GM20431 (cell line): ENCODE data around the gene TSPYL2.

Experiments used
- in situ Hi-C: fragments of 300-500 bp; cut with MseI, MboI; formaldehyde crosslinking; loops from one replicate; pipeline ENCODE4 v1.15.0; 2020; ENCODE audit warnings: low sequenced_read_pairs; ENCODE audit not compliant: unreplicated experiment

TSPYL2 gene

DNA sequence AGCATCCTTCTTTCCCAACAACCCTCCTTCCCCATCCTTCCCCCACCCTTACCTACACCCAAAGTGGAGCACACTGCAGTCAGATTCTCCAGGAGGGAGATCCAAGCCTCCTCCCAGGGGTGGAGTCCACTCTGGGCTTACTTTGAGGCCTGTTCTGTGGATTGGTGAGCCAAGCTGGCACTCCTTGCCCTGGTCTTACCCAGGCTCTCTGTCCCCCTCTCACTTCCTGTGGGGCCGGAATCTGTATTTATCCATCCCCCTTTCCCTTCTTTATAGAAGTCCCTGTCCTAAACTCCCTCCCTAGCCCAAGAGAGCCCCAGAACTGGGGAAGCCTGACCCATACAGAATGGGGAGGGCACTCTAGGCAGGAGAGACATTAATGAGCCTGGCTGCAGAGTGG is 3.2 kb upstream of the TSPYL2 start:
- in situ Hi-C loops = no loop called here

DNA sequence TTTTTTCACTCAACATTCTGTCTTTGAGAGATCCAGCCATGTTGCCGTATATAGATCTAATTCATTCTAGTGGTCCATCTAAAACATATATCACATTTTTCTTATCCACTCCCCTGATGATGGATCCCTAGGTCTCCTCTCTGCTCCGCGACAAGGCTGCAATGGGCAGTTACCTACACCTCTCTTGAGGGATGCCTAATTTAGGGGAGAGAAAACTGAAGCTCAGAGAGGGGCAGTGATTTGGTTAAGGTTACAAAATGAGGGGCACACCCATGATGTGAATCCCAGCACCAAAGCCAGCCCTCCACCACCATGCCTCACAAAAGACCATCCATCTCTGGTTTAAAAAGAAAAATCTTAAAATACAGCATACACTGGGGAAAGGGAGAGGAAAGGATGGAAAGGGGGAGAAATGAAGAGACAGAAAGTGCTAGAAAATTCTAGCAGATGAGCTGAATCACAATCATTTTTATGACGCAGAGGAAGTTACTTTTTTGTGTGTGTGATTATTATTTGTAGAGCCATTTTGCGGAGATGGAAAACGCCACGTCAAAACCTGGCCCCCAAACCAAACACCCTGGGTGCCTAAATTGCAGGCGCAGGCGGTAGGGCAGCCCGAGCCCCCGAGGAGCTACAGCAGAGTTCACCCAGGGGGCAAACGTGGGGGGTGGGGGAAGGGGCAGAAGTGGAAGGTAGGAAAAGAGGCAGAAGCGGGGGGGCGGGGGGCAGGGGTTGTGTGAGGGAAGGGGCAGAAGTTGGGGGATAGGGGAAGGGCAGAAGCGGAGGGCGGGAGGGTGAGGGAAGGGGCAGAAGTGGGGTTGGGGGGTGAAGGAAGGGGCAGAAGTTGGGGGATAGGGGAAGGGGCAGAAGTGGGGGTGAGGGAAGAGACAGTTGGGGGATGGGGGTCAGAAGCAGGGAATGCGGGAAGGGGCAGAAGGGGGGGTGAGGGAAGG is 1.3 kb upstream of the TSPYL2 start:
- in situ Hi-C loops = no loop called here

DNA sequence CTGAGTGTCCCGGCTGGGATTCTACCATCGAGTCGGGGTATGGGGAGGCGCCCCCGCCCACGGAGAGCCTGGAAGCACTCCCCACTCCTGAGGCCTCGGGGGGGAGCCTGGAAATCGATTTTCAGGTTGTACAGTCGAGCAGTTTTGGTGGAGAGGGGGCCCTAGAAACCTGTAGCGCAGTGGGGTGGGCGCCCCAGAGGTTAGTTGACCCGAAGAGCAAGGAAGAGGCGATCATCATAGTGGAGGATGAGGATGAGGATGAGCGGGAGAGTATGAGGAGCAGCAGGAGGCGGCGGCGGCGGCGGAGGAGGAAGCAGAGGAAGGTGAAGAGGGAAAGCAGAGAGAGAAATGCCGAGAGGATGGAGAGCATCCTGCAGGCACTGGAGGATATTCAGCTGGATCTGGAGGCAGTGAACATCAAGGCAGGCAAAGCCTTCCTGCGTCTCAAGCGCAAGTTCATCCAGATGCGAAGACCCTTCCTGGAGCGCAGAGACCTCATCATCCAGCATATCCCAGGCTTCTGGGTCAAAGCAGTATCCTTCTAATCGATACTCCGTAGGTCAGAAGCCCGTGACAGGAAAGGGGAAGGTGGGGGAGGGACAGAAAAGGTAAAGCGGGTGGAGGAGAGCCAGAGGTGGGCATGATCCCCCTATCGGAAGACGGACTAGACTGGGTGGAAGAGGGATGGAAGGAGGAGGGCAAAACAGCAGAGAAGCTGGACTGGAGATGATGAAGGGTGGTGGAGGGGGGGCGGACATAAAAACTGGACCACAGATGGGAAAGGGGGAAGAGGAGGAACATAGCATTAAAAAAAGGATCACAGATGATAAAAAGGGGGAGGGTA is 828 bp downstream of the TSPYL2 start:
- in situ Hi-C loops = no loop called here

DNA sequence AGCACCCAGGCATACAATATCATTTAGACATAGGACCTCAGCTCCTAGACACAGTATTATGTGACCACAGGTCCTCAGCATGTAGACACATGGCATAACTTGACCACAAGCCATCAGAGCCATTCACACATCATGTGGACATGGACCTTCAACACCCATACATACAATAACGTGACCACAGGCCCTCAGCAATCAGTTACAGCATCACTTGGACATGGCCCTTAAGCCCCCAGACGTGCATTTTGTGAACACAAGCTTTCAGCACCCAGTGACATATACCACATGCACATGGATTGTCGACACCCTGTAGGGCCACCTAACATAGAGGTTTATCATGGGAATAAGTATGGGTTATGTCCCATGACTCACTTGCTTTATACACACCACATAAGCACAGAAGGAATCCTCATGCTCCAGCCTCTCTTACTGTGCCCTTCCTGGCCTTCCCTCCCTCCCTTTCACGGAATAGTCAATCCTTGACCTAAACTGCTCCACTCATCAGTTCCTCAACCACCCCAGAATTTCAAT is 1.9 kb downstream of the TSPYL2 start:
- in situ Hi-C loops = no loop called here

DNA sequence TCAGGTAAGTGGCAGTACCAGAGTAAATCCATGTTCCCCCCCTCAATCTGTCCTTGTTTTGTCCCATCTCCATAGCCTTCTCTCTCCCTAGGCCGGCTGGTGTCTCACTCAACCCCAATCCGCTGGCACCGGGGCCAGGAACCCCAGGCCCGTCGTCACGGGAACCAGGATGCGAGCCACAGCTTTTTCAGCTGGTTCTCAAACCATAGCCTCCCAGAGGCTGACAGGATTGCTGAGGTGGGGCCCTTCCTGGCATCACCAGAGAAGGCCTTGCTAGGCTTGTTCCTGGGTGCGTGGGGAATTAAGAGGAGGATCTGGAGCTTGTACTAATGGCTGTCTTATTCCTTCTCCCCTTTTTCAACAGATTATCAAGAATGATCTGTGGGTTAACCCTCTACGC is 2.7 kb downstream of the TSPYL2 start:
- in situ Hi-C loops = no loop called here

DNA sequence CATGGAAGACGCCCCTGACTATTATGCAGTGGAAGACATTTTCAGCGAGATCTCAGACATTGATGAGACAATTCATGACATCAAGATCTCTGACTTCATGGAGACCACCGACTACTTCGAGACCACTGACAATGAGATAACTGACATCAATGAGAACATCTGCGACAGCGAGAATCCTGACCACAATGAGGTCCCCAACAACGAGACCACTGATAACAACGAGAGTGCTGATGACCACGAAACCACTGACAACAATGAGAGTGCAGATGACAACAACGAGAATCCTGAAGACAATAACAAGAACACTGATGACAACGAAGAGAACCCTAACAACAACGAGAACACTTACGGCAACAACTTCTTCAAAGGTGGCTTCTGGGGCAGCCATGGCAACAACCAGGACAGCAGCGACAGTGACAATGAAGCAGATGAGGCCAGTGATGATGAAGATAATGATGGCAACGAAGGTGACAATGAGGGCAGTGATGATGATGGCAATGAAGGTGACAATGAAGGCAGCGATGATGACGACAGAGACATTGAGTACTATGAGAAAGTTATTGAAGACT is 3.6 kb downstream of the TSPYL2 start:
- in situ Hi-C loops = no loop called here

DNA sequence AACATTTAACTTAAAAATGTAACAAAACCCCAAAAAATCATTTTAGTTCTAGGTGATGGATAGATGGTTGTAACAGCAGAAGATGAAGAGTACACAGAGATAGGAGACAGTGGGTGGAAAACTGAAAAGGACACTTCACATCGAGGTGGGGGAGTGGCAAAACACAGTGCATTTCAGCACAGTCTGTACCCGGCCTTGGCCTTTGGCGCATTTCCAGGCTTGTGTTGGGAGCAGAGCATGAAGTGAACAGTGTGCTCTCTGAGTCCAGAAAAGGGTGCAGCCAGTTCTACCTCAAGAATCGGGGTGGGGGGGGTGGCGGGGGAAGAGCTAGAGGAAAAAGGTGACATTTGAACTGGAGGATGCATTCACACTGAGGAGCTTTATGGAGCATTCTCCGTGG is 4.3 kb downstream of the TSPYL2 start:
- in situ Hi-C loops = no loop called here

DNA sequence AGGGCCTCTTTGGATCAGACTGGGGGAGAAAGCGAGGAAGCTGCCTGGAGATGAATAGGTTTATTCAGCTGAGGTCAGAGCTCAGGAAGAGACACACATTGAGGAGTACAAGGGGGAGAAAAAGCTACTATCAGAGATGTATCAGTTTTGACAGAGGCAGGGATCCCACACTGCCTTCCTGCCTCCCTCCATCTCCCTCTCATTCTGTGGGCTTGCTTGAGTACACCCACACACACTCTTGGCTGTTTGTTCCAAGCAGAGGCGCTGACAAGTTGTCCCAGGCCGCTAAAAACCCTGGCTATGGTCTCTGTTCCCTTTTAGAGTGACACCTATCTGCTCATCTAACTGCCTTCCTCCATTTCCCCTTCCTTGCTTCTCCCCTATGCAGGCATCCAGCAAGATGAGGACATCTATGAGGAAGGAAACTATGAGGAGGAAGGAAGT is 5.2 kb downstream of the TSPYL2 start:
- in situ Hi-C loops = no loop called here

DNA sequence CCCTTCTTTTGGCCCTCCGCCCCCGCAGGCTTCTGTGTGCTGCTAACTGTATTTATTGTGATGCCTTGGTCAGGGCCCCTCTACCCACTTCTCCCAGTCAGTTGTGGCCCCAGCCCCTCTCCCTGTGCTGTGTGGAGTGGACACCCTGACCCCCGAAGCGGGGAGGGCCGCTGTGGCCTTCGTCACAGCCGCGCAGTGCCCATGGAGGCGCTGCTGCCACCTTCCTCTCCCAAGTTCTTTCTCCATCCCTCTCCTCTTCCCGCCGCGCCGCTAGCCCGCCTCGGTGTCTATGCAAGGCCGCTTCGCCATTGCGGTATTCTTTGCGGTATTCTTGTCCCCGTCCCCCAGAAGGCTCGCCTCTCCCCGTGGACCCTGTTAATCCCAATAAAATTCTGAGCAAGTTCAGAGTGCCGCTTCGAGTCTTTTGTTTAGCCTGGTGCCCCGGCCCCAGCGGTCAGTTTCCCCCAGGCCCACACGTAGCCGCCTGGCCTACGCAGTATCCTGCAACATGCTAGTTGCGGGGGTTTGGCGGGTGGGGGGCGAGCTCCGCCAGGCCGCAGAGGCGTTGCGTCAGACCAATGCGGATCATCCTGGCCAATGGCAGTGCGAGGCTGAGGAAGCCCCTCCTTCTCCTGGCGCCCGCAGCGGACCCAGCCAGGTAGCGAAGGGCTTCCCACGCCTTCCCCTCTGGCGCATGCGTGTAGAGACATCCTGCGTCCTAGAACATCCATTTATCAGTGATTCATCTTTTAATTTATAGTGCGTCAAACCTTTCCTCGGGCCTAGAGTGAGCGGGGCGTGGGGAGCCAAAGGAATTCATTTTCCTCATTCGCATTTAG is 6.2 kb downstream of the TSPYL2 start:
- in situ Hi-C loops = no loop called here

DNA sequence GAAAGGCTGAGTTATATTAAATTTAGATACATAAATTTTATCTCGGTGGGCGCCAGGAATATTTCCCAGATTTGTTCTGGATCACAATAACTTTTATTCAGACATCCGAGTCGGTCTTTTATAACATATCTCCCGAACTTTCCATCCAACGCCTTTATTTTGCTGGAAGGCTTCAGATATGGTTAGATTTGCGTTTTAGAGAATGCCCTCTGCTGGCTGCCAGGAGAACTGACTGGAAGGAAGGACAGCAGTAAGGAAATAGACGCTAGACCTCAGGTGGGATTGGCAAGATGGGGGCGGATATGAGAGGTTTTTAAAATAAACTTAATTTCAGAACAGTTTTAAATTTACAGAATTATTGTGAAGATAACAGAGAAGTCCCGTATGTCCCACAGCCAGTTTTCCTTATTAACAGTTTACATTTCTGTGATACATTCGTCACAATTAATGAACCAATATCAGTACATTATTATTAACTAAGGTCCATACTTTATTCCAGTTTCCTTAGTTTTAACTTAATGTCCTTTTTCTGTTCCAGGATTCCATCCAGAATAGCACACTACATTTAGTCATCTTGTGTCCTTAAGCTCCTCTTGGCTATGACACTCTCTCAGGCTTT is 7.2 kb downstream of the TSPYL2 start:
- in situ Hi-C loops = no loop called here

DNA sequence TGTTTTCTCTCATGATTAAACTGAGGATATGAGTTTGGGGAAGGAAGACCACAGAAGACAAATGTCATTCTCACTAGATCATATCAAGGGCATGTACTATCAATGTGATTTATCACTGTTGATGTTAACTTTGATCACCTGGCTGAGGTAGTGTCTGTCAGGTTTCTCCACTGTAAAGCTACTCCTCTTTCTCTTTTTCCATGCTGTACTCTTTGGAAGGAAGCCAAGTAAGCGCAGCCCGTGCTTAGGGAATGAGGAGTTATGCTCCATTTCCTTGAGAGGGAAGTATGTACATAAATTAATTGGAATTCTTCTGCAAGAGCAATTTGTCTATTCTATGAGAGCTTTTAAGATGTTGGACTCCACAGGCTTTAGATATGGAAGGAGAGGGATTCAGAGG is 7.8 kb downstream of the TSPYL2 start:
- in situ Hi-C loops = no loop called here

DNA sequence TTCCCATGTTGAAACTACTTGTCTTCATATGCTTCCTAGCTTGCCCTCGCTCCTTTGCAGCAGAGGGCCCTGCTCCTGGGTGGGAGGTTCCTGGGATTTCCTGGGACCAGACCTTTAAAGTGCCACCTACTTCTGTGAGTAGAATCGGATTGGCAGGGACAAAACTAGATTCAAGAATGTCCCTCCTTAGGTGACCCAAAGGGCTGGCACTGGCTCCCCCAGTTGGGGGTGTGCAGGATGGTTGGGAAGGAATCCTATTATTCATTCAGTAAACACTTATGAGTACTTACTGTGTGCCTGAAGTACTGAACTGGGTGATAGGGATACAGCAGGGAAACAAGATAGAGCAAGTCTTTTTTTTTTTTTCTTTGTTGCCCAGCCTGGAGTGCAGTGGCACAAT is 9.2 kb downstream of the TSPYL2 start:
- in situ Hi-C loops = no loop called here

DNA sequence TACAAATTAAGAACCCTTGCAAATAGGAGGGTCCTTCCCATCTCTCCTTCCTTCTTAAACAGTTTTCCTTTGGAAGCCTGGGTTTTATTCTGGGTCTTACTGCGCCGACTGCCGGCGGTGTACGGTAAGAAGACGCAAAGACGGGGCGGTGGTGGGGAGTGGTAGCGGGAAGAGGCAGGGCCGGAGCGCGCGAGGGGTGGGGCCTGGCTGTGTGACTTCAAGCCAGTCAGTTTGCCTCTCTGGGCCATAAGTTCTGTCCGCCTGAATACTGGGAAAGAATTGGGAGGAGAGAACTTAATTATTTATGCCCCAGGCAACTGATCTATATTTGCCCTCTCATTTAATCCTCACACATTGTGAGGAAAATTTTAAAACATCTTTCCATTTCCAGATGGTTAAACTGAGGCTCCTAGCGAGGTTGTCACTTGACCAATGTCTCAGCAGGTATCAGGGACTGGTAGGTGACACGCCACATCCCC is 11.0 kb downstream of the TSPYL2 start:
- in situ Hi-C loops = no loop called here

DNA sequence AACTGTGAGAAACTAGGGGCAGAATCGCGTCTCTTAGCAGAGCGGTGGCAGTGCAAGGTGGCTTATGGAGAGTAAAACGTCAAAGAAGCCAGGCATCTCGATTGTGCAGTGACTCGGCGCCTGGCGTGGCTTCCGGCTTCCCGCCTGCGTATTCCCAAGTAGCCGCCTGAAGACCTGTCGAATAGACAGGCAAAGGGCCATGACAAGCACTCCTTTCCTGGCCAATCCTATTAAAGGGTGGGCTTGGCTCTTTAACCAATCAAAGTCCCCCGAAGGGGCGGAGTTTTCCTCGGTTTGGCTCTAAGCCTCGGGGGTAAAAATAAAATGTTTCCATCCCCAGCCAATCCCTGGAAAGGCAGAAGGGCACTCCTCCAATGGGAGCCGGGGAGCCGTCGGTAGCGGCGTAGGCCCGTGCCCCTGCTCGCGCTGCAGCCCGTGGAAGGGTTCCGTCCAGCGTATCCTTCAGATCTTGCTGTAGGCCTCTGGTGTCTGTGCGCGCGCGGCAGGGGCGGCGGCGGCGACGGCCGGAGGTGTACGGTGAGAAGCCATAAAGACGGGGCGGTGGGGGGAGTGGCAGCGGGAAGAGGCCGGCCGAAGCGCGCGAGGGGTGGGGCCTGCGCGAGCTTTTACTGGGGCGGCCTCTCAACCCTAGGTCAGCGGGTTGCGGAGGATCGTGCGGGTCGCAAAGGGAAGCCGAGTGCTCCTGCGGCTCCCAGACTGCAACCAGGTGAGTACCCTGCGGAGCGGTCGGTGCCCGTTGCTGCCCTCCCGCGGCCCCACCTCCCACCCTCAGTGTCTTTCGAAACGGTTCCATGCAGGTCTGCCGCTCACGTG is 11.8 kb downstream of the TSPYL2 start, which contains the start of gene KANTR:
Gene KANTR (plus strand): TSS at position 395 of the 834 bp plus-strand sequence. CDS start 30,131 bp downstream, outside the sequence.
- in situ Hi-C loops = no loop called here

DNA sequence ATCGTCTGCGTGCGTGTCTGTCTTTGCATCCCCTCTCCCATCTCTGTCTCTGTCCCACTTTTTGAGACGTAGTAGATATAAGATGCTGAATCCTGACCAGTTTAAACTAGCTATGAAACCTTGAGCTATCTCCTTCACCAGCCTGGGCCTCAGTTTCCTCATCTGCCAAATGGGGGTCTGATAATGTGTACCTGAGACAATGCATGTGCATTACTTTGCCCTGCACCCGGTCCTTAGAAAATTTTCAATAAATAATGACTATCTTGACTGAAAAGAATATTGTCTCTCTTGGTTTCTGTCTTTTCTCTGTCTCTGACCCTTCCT is 12.4 kb downstream of the TSPYL2 start:
- in situ Hi-C loops = no loop called here

DNA sequence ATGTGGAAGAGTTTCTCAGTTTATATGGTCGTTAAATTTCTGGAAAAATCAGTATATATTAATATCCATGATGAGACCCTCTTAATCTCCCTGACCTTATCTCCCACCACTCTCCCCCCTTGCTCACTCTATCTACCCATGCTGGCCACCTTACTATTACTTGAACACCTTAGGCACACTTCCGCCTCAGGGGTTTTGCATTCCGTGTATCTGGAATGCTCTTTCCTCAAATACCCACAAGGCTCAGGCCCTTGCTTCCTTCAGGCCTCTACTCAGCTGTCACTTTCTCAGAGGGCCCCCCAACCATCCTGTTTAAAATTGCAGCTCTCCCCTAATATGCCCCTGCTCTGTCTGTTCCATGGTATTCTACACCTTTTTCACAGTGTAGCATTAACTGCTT is 13.6 kb downstream of the TSPYL2 start:
- in situ Hi-C loops = no loop called here

DNA sequence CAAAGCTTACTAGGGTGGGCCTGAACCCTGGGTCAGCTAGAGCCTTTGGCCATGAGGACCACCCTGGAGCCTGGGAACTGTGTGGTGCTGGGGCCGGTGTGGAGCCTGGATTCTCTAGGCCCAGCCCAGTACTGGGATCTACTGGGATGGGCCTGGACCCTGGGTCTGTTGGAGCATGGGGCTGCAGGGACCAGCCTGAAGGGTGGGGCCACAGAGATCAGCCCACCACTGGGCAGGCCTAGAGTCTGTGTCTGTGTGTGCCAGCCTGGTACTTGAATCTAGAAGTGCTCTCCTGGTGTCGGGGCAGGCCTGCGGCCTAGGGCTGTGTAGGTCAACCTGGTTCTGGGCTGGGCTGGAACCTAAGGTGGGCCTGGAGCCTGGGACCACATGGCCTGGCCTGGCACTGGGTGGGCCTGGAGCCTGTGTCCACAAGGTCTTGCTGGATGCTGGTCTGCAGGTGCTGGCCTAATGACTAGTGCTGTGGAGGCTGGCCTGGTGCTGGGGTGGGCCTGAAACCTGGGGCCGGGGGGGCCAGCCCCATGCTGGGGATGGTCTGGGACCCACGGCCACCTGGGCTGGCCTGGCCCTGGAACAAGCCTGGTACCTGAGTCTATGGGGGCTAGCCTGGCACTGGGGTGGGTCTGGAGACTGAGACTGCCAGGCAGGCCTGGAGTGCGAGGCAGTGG is 32.8 kb downstream of the TSPYL2 start:
- in situ Hi-C loops = no loop called here

DNA sequence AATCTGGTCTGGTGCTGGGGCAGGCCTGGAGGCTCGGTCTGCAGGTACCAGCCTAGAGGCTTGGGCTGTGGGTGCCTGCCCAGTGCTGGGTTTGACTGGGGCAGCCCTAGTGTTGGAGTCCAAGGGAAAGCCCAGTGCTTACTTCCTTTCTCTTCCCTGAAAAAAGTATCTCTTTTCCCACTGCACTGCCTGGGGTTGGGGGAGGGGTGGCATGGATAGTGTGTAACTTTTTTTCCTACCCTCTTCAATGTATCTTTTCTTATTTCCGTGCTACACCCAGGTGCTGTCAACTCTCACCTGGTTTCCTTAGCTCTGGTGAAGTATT is 33.3 kb downstream of the TSPYL2 start:
- in situ Hi-C loops = no loop called here
